ENCODE measurements around the gene CHRDL1.

CHRDL1 gene

GRCh38 chrX:110743679-110744340 lies 51.8 kb downstream of the CHRDL1 start:
- no peak for TF ChIP-seq CTCF (conservative IDR thresholded peaks at IDR 0.05)
- H3K27ac ChIP-seq, result no peak overlapping the region

- H3K27ac ChIP-seq, result no peak overlapping the region
- no peak for TF ChIP-seq CTCF (conservative IDR thresholded peaks at IDR 0.05)
Observed at GRCh38 chrX:110741213-110741796, 54.3 kb downstream of the CHRDL1 start.

GRCh38 chrX:110734894-110735541 lies 60.6 kb downstream of the CHRDL1 start:
- TF ChIP-seq CTCF (conservative IDR thresholded peaks at IDR 0.05), result no peak
- no peak overlapping the region for H3K27ac ChIP-seq

- H3K27ac ChIP-seq, result no peak overlapping the region
- no peak for TF ChIP-seq CTCF (conservative IDR thresholded peaks at IDR 0.05)
Observed at GRCh38 chrX:110734271-110734670, 61.3 kb downstream of the CHRDL1 start.

GRCh38 chrX:110733166-110733565 lies 62.5 kb downstream of the CHRDL1 start:
- no peak for TF ChIP-seq CTCF (conservative IDR thresholded peaks at IDR 0.05)
- no peak overlapping the region for H3K27ac ChIP-seq

GRCh38 chrX:110732266-110732665 lies 63.4 kb downstream of the CHRDL1 start:
- TF ChIP-seq CTCF (conservative IDR thresholded peaks at IDR 0.05), result no peak
- no peak overlapping the region for H3K27ac ChIP-seq

- H3K27ac ChIP-seq, result no peak overlapping the region
- TF ChIP-seq CTCF (conservative IDR thresholded peaks at IDR 0.05), result no peak
Observed at GRCh38 chrX:110723844-110724243, 71.8 kb downstream of the CHRDL1 start.

Data from VCaP (cell line).